Kidney epithelial cell (primary cell): Measurements from ENCODE around the gene TTLL5. TPM values are rescaled to one million over a fixed set of nuclear protein-coding genes. Genes with fewer than 3 reads are reported as not detected.

Source experiments
- DNase-seq: peaks from one replicate; pipeline ENCODE4 v3.0.0-alpha.2; 2010; ENCODE audit warnings: low read depth
- H3K27me3 ChIP-seq: 2 replicates; pipeline ENCODE4 v1.6.0; 2011; ENCODE audit warnings: low read length; ENCODE audit not compliant: control insufficient read depth, insufficient read depth
- H3K36me3 ChIP-seq: 2 replicates; pipeline ENCODE4 v1.5.1; 2011; ENCODE audit warnings: low read length; ENCODE audit not compliant: control insufficient read depth, insufficient read depth
- H3K4me3 ChIP-seq: 2 replicates; pipeline ENCODE4 v1.5.1; 2011; ENCODE audit warnings: low read depth, mild to moderate bottlenecking, control low read depth, low read length
- total RNA-seq: library from RNA; depleted of rRNA; stranded (reverse); fragments of >200 nt; gene quantifications from 2 replicates; pipeline ENCODE4 v1.2.3, GENCODE V29; 2015
- TF ChIP-seq, protein P1 (sequence below): IDR thresholded peaks from 2 replicates; pipeline ENCODE4 v1.5.1; 2011; ENCODE audit warnings: mild to moderate bottlenecking, moderate library complexity, low read length, control low read depth, inconsistent platforms; ENCODE audit not compliant: insufficient read depth, poor library complexity, severe bottlenecking

The TTLL5 gene
- total RNA-seq, 1 donor from 2014 or later, result 24.7 TPM

DNA sequence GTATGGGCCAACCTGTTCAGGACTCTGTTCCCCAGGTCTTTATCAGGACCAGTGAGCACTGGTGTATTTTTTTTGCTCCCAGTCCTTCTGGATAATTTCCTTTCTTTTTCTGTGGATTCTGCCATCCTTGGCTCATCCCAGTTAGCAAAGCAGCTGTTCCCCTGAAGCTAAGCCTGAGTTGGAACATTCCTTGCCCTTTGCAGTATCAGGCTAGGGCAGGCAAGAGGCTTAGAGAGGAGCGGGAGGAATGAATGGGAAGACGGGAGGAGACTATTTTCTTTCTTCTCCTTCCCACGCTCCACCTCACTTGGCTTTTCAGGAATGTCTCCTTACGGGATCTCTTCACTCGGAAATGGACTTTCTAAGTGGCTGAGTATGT lies 29.6 kb upstream of the TTLL5 start:
- DNase-seq, result no peak
- Histone ChIP-seq H3K27me3 (peaks cover 3% of the 10 kb centered on the region), H3K36me3 (no peaks in the 10 kb centered on the region), H3K4me3 (no peak overlapping the region)
- TF ChIP-seq, protein P1, sequence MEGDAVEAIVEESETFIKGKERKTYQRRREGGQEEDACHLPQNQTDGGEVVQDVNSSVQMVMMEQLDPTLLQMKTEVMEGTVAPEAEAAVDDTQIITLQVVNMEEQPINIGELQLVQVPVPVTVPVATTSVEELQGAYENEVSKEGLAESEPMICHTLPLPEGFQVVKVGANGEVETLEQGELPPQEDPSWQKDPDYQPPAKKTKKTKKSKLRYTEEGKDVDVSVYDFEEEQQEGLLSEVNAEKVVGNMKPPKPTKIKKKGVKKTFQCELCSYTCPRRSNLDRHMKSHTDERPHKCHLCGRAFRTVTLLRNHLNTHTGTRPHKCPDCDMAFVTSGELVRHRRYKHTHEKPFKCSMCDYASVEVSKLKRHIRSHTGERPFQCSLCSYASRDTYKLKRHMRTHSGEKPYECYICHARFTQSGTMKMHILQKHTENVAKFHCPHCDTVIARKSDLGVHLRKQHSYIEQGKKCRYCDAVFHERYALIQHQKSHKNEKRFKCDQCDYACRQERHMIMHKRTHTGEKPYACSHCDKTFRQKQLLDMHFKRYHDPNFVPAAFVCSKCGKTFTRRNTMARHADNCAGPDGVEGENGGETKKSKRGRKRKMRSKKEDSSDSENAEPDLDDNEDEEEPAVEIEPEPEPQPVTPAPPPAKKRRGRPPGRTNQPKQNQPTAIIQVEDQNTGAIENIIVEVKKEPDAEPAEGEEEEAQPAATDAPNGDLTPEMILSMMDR, result no peak

DNA sequence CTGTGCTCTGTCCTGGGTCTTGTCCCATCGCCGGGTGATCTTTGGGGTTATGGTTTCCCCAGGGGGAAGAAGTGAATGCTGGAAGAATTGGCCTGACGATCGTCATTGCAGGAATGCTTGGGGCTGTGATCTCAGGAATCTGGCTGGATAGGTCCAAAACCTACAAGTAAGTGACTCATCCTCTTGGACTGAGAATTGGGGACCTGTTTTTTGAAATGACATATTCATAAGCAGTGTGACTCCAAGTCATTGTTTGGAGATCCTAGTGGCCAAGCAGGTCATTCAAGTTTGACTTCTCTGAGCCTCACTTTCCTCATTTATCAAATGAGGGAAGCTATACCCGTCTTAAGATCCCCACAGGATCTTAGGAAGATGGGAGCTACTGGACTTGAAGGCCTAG lies 26.2 kb upstream of the TTLL5 start:
- TF ChIP-seq, protein P1, result no peak
- H3K27me3 ChIP-seq, result peaks cover 3% of the 10 kb centered on the region
- no peak for DNase-seq
- no peaks in the 10 kb centered on the region for H3K36me3 ChIP-seq
- no peak overlapping the region for H3K4me3 ChIP-seq

DNA sequence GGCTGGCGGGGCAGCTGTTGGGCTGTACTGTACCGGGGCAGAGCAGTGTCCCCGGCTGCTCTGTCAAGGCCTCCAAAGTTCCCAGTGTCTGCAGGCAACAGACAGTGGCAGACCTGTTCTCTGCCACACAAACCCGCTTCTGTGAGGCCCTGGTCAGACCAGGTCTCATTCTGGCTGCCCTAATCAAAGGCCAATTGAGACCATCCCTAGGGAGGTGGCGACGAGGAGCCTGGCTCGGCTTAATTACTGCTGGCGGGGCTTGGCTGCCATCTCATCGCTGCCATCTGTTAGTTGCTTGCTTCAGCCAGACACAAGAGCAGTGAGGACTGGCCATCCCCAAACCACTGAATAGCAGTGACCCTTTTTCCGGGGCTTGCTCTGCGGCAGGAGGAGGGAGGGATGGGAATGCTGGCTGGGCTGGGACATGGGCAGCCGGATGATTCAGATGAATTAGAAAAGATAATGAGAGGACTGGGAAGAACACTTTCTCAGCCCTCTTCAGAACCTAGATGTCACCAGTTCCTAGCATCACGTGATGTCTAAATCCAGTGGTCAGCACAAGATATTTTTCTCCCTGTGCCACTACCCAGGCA lies 24.9 kb upstream of the TTLL5 start:
- Histone ChIP-seq H3K27me3 (peaks cover 3% of the 10 kb centered on the region), H3K36me3 (no peaks in the 10 kb centered on the region), H3K4me3 (no peak overlapping the region)
- DNase-seq, result no peak
- TF ChIP-seq, protein P1, result no peak

DNA sequence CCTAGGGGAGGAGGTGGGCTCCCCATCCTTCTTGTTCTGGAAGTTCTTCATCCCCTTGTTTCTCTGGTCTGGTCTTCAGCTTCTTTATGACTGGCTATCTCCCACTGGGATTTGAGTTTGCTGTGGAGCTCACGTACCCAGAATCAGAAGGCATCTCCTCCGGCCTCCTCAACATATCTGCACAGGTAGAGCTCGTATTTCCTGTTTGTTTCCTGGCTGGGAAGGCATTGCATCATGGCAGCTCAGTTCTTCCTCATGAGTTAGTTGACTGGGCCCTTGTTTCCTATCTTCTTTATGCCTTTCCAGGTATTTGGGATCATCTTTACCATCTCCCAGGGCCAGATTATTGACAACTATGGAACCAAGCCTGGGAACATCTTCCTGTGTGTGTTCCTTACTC lies 20.2 kb upstream of the TTLL5 start:
- Histone ChIP-seq H3K36me3 (no peaks in the 10 kb centered on the region), H3K27me3 (no peaks in the 10 kb centered on the region), H3K4me3 (no peak overlapping the region)
- no peak for DNase-seq
- TF ChIP-seq, protein P1, result no peak

DNA sequence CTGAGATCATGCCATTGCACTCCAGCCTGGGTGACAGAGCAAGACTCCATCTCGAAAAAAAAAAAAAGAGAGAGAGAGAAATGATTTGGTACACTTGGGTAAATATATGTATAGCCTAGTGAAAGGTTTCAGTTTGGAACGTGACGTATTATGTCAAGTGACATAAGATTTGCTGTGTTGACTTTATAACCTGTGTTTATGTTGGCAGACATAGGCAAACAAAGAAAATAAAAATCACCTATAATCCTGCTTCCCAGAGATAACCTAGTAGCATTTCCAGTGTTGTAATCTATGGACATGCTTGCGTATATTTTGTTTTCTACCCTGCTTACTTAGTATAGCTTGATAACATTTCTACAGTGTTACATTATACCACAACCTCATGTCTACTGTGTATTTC lies 17.1 kb upstream of the TTLL5 start:
- TF ChIP-seq, protein P1, result no peak
- no peak overlapping the region for H3K4me3 ChIP-seq
- no peaks in the 10 kb centered on the region for H3K27me3 ChIP-seq
- no peaks in the 10 kb centered on the region for H3K36me3 ChIP-seq
- DNase-seq, result no peak

DNA sequence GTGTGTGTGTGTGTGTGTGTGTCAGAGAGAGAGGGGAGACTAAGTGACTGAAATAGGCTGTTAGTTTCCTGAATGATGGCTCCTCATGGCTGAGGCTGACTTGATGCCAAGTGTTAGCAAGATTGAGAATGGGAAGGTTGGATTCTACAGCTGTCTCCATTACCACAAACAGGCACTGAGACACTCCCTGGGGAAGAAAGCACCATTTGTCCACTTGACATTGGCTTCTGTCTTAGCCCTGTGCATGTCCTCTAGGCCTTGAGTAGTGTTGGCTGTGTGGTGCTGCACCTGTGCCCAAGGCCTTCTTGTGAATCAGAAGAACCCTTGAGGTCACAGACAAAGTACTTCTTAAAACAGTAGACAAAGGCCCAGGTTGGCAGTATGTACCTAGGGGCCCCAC lies 16.0 kb upstream of the TTLL5 start:
- H3K27me3 ChIP-seq, result no peaks in the 10 kb centered on the region
- no peak for DNase-seq
- TF ChIP-seq, protein P1, result no peak
- no peak overlapping the region for H3K4me3 ChIP-seq
- H3K36me3 ChIP-seq, result no peaks in the 10 kb centered on the region
